H9 (cell line): ENCODE data around the gene LZIC. TPM values are rescaled to one million over a fixed set of nuclear protein-coding genes. Genes with fewer than 3 reads are reported as not detected.

ENCODE experiments used
- DNase-seq: peaks from one replicate; pipeline ENCODE4 v3.0.0-alpha.2; 2017
- H2AFZ ChIP-seq: one replicate; pipeline ENCODE4 v1.6.1; 2013; ENCODE audit warnings: mild to moderate bottlenecking, low read length, control low read depth, moderate library complexity
- H2AK5ac ChIP-seq: 2 replicates; pipeline ENCODE4 v1.6.1; 2013; ENCODE audit warnings: low read length, control low read depth, mixed read lengths; ENCODE audit not compliant: insufficient read length
- H2BK120ac ChIP-seq: one replicate; pipeline ENCODE4 v1.6.1; 2013; ENCODE audit warnings: low read depth, mild to moderate bottlenecking, low read length, control low read depth, inconsistent platforms; ENCODE audit not compliant: poor library complexity, severe bottlenecking
- H2BK12ac ChIP-seq: 2 replicates; pipeline ENCODE4 v1.6.1; 2013; ENCODE audit warnings: low read length, control low read depth, mixed read lengths, low read depth; ENCODE audit not compliant: insufficient read length
- H2BK15ac ChIP-seq: 2 replicates; pipeline ENCODE4 v1.6.1; 2013; ENCODE audit warnings: low read depth, low read length, control low read depth
- H2BK20ac ChIP-seq: one replicate; pipeline ENCODE4 v1.6.1; 2013; ENCODE audit warnings: low read depth, mild to moderate bottlenecking, low read length, control low read depth, inconsistent platforms; ENCODE audit not compliant: poor library complexity, severe bottlenecking
- H2BK5ac ChIP-seq: 2 replicates; pipeline ENCODE4 v1.6.1; 2013; ENCODE audit warnings: low read length, control low read depth, mixed read lengths; ENCODE audit not compliant: insufficient read length
- H3K14ac ChIP-seq: 2 replicates; pipeline ENCODE4 v1.6.1; 2013; ENCODE audit warnings: low read length, control low read depth; ENCODE audit not compliant: insufficient read depth
- H3K18ac ChIP-seq: 2 replicates; pipeline ENCODE4 v1.6.1; 2013; ENCODE audit warnings: low read depth, mild to moderate bottlenecking, mixed read lengths, low read length, control low read depth; ENCODE audit not compliant: insufficient read length
- H3K23ac ChIP-seq: 2 replicates; pipeline ENCODE4 v1.6.1; 2013; ENCODE audit warnings: low read length, control low read depth, mixed read lengths, low read depth; ENCODE audit not compliant: insufficient read length
- H3K23me2 ChIP-seq: 2 replicates; pipeline ENCODE4 v1.6.1; 2013; ENCODE audit warnings: low read depth, mild to moderate bottlenecking, mixed read lengths, low read length, control low read depth; ENCODE audit not compliant: insufficient read length, poor library complexity, severe bottlenecking
- H3K27ac ChIP-seq: 2 replicates; pipeline ENCODE4 v1.5.1; 2013; ENCODE audit warnings: low read length, control low read depth, mixed read lengths, low read depth; ENCODE audit not compliant: insufficient read length
- H3K27me3 ChIP-seq: 2 replicates; pipeline ENCODE4 v1.6.1; 2013; ENCODE audit warnings: low read length, control low read depth, inconsistent platforms; ENCODE audit not compliant: insufficient read depth
- H3K4ac ChIP-seq: 2 replicates; pipeline ENCODE4 v1.6.1; 2013; ENCODE audit warnings: low read depth, mild to moderate bottlenecking, control low read depth, inconsistent platforms, low read length, moderate library complexity
- H3K4me1 ChIP-seq: 2 replicates; pipeline ENCODE4 v1.6.1; 2013; ENCODE audit warnings: low read length, control low read depth, inconsistent platforms; ENCODE audit not compliant: insufficient read depth
- H3K4me2 ChIP-seq: 2 replicates; pipeline ENCODE4 v1.6.1; 2013; ENCODE audit warnings: low read length, control low read depth, mixed read lengths; ENCODE audit not compliant: insufficient read length, insufficient read depth
- H3K56ac ChIP-seq: 2 replicates; pipeline ENCODE4 v1.6.1; 2013; ENCODE audit warnings: low read depth, mild to moderate bottlenecking, mixed read lengths, low read length, control low read depth; ENCODE audit not compliant: insufficient read length
- H3K79me1 ChIP-seq: 2 replicates; pipeline ENCODE4 v1.6.1; 2013; ENCODE audit warnings: low read depth, mild to moderate bottlenecking, moderate library complexity, low read length, control low read depth, inconsistent platforms; ENCODE audit not compliant: insufficient read depth, poor library complexity, severe bottlenecking
- H3K79me2 ChIP-seq: 2 replicates; pipeline ENCODE4 v1.6.1; 2013; ENCODE audit warnings: low read length, control low read depth, inconsistent platforms; ENCODE audit not compliant: insufficient read depth
- H3K9ac ChIP-seq: 2 replicates; pipeline ENCODE4 v1.6.1; 2013; ENCODE audit warnings: low read length, control low read depth, mixed read lengths; ENCODE audit not compliant: insufficient read length; ENCODE audit errors: extremely low read depth
- H3K9me3 ChIP-seq: one replicate; pipeline ENCODE4 v1.6.1; 2013; ENCODE audit warnings: low read depth, low read length, inconsistent platforms; ENCODE audit not compliant: control insufficient read depth
- H3T11ph ChIP-seq: one replicate; pipeline ENCODE4 v1.6.1; 2013; ENCODE audit warnings: mild to moderate bottlenecking, low read length, control low read depth, inconsistent platforms
- H4K20me1 ChIP-seq: one replicate; pipeline ENCODE4 v1.6.1; 2013; ENCODE audit not compliant: control insufficient read depth, insufficient read length, insufficient read depth
- H4K5ac ChIP-seq: 2 replicates; pipeline ENCODE4 v1.6.1; 2013; ENCODE audit warnings: low read depth, mild to moderate bottlenecking, mixed read lengths, low read length, control low read depth; ENCODE audit not compliant: insufficient read length
- H4K8ac ChIP-seq: replicated peaks from 2 replicates; pipeline ENCODE4 v1.6.1; 2013; ENCODE audit warnings: low read length, control low read depth, mixed read lengths, low read depth; ENCODE audit not compliant: insufficient read length
- H4K91ac ChIP-seq: 2 replicates; pipeline ENCODE4 v1.6.1; 2013; ENCODE audit warnings: low read depth, mild to moderate bottlenecking, moderate library complexity, mixed read lengths, low read length, control low read depth; ENCODE audit not compliant: insufficient read length
- H3K27ac Mint-ChIP-seq, 3 experiments: 2 replicates in 2 of 3; 3 replicates in 1 of 3; pipeline ENCODE4 v1.8.0; 2020 to 2021; ENCODE audit warnings: mixed read lengths in 3 of 3, mild to moderate bottlenecking in 1 of 3, moderate library complexity in 1 of 3
- H3K27me3 Mint-ChIP-seq: 2 replicates; pipeline ENCODE4 v1.8.0; 2021; ENCODE audit warnings: low read depth, mild to moderate bottlenecking, moderate library complexity, mixed read lengths
- H3K36me3 Mint-ChIP-seq, 3 experiments: 2 replicates in 2 of 3; 3 replicates in 1 of 3; pipeline ENCODE4 v1.8.0; 2020 to 2021; ENCODE audit warnings: low read depth in 3 of 3, mixed read lengths in 3 of 3; ENCODE audit not compliant: insufficient read depth in 1 of 3
- H3K4me1 Mint-ChIP-seq, 2 experiments: 2 replicates each; pipeline ENCODE4 v1.8.0; 2020; ENCODE audit warnings: mixed read lengths in 2 of 2
- H3K4me3 Mint-ChIP-seq, 2 experiments: 2 replicates in 1 of 2; 3 replicates in 1 of 2; pipeline ENCODE4 v1.8.0; 2020 to 2021; ENCODE audit warnings: mild to moderate bottlenecking in 2 of 2, mixed read lengths in 2 of 2, moderate library complexity in 1 of 2
- H3K9me3 Mint-ChIP-seq, 2 experiments: 2 replicates in 1 of 2; 3 replicates in 1 of 2; pipeline ENCODE4 v1.8.0; 2020; ENCODE audit warnings: mild to moderate bottlenecking in 2 of 2, mixed read lengths in 2 of 2, moderate library complexity in 1 of 2
- WGBS: extraction: QIAGEN DNeasy Blood & Tissue Kit; methylation state at CpG from one replicate; pipeline ENCODE4 v1.1.7; 2013; ENCODE audit warnings: missing lambda C conversion rate, low lambda C conversion rate, mixed read lengths; ENCODE audit not compliant: insufficient read length; ENCODE audit errors: extremely low coverage; 5-methylcytosine and 5-hydroxymethylcytosine counted together
- total RNA-seq: library from RNA; stranded (reverse); gene quantifications from 2 replicates; pipeline ENCODE4 v1.2.1, GENCODE V29; 2021
- TF ChIP-seq, protein P1 (sequence below): fragments of 200-600 bp; sonication (generic); conservative IDR thresholded peaks from 3 replicates; pipeline ENCODE4 v1.8.0; 2021; ENCODE audit warnings: antibody characterized with exemption, mild to moderate bottlenecking

Gene LZIC
- total RNA-seq, 1 experiment from 2014 or later: 22.9 TPM

DNA sequence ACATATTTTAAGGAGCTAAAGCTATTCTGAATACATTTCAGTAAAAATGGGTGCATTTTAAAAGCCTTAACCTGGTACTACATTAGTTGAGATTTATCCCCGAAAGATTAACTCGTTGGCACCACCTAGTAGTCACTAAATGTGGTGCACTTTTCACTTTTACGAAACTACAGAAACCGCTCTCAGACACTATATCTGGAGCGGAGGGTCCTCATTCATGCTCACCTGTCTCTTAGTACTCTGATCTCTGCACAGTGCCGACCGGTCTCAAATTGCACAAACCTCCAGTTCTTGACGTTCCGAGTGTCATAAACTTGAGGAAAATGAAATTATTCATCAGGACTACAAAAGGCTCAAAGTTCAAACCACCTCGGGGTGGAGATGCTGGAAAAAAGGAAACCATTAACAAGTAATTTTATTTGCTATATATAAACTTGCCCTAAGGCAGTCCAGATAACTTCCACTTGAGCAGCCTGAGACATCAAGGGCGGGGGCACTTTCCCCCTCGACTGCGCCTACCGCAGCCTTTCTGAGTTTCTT lies 722 bp downstream of the LZIC start:
- Mint-ChIP-seq H3K27ac (peak overlapping the region; percentile 73 to 93 (median 81); a peak in 6 of 7 replicates), H3K9me3 (no peaks in the 10 kb centered on the region), H3K27me3 (no peaks in the 10 kb centered on the region), H3K36me3 (peaks cover 6 to 10% (median 7%) of the 10 kb centered on the region in 3 experiments; a peak in 6 of 7 replicates), H3K4me3 (peak overlapping the region; percentile 97 to 98), H3K4me1 (peaks cover 2 to 3% of the 10 kb centered on the region in 2 experiments)
- Histone ChIP-seq H3K4me1 (no peaks in the 10 kb centered on the region), H2BK5ac (no peak overlapping the region), H3K23me2 (peaks cover 6% of the 10 kb centered on the region), H4K5ac (no peak overlapping the region), H3K14ac (peak overlapping the region; percentile 53; the same call in 1 of the 2 replicates), H3K9me3 (no peaks in the 10 kb centered on the region), H3K79me1 (no peaks in the 10 kb centered on the region), H2BK15ac (no peak overlapping the region), H3K23ac (no peak overlapping the region), H3K9ac (peak overlapping the region; percentile 84), H3K79me2 (no peaks in the 10 kb centered on the region), H4K20me1 (no peaks in the 10 kb centered on the region), H3K4ac (no peak overlapping the region), H2BK12ac (no peak overlapping the region), H3T11ph (no peak overlapping the region), H2BK20ac (no peak overlapping the region), H2AK5ac (no peak overlapping the region), H4K8ac (no peak overlapping the region), H2BK120ac (no peak overlapping the region), H3K56ac (no peak overlapping the region), H3K4me2 (peak overlapping the region; percentile 98), H4K91ac (no peak overlapping the region), H3K27ac (peak overlapping the region; percentile 54), H3K18ac (peak overlapping the region; percentile 36), H2AFZ (peak overlapping the region; percentile 69), H3K27me3 (no peaks in the 10 kb centered on the region)
- WGBS: no CpG with 5 or more reads among the region's 14 CpGs
- TF ChIP-seq, protein P1, sequence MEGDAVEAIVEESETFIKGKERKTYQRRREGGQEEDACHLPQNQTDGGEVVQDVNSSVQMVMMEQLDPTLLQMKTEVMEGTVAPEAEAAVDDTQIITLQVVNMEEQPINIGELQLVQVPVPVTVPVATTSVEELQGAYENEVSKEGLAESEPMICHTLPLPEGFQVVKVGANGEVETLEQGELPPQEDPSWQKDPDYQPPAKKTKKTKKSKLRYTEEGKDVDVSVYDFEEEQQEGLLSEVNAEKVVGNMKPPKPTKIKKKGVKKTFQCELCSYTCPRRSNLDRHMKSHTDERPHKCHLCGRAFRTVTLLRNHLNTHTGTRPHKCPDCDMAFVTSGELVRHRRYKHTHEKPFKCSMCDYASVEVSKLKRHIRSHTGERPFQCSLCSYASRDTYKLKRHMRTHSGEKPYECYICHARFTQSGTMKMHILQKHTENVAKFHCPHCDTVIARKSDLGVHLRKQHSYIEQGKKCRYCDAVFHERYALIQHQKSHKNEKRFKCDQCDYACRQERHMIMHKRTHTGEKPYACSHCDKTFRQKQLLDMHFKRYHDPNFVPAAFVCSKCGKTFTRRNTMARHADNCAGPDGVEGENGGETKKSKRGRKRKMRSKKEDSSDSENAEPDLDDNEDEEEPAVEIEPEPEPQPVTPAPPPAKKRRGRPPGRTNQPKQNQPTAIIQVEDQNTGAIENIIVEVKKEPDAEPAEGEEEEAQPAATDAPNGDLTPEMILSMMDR: peak; percentile 73
- DNase-seq: peak; percentile 29
